ENCODE results near the gene PDE6H. TPM values are rescaled to one million over a fixed set of nuclear protein-coding genes. Genes with fewer than 3 reads are reported as not detected.

The PDE6H gene
- polyA plus RNA-seq, 2 of the 4 experiments (the other 2 are of a cell fraction) = not detected

DNA sequence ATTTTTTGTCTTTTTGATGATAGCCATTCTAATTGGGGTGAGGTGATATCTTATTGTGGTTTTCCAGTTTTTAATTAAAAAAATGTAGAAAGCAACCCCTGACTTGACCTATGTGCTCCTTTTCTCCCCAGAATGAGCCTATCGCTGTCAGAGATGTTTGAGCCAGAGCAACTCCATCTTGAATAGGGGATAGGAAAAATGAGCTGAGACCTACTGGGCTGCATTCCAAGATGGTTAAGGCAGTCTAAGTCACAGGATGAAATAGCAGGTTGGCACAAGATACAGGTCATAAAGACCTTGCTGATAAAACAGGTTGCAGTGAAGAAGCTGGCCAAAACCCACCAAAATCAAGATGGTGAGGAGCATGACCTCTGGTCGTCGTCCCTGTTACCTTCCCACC is 48.3 kb upstream of the PDE6H start (continued):
- TF ChIP-seq, protein P1, sequence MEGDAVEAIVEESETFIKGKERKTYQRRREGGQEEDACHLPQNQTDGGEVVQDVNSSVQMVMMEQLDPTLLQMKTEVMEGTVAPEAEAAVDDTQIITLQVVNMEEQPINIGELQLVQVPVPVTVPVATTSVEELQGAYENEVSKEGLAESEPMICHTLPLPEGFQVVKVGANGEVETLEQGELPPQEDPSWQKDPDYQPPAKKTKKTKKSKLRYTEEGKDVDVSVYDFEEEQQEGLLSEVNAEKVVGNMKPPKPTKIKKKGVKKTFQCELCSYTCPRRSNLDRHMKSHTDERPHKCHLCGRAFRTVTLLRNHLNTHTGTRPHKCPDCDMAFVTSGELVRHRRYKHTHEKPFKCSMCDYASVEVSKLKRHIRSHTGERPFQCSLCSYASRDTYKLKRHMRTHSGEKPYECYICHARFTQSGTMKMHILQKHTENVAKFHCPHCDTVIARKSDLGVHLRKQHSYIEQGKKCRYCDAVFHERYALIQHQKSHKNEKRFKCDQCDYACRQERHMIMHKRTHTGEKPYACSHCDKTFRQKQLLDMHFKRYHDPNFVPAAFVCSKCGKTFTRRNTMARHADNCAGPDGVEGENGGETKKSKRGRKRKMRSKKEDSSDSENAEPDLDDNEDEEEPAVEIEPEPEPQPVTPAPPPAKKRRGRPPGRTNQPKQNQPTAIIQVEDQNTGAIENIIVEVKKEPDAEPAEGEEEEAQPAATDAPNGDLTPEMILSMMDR (IDR thresholded peaks at IDR 0.05) = no peak
- TF ChIP-seq MAFK (IDR thresholded peaks at IDR 0.05; ENCODE audit: partially characterized antibody) = no peak

DNA sequence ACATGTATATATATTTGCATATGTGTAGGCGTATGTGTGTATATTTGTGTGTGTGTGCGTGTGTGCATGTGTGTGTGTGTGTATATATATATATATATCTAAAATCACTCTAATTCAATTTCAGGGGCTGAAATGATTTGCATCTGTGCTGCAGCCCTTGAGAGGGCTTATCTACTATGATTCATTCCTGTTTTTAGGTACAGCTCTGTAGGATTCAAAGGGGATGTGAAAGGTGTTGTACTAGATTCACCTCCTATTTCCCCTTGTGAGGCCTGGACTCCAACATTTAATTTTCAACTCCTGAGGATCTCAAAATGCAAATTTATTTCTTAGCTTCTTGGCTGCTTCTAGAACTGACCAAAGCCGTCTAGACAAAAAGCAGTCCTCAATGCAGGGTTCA is 45.6 kb upstream of the PDE6H start:
- Histone ChIP-seq H3K9me3 (no peaks in the 10 kb centered on the region), H3K4me2 (no peak overlapping the region), H3K27ac (no peak overlapping the region), H3K4me1 (no peaks in the 10 kb centered on the region; the same call in 2 of the 3 replicates), H3K4me3 (no peak overlapping the region)
- DNase-seq (ENCODE audit: low read depth in 1 of 2, low spot score in 1 of 2) = no peak
- FAIRE-seq = no peak
- ChIA-PET POLR2A (no interaction called here), CTCF (interaction anchor here (1.0 kb wide), 2 partner anchors 9 to 21 kb away, joined by 4 read pairs; no protein-coding TSS in a partner anchor)
- ATAC-seq = no peak
- WGBS (ENCODE audit: missing lambda C conversion rate) = 72% methylated on average over 3 of the region's 3 CpGs
- TF ChIP-seq, protein P2, sequence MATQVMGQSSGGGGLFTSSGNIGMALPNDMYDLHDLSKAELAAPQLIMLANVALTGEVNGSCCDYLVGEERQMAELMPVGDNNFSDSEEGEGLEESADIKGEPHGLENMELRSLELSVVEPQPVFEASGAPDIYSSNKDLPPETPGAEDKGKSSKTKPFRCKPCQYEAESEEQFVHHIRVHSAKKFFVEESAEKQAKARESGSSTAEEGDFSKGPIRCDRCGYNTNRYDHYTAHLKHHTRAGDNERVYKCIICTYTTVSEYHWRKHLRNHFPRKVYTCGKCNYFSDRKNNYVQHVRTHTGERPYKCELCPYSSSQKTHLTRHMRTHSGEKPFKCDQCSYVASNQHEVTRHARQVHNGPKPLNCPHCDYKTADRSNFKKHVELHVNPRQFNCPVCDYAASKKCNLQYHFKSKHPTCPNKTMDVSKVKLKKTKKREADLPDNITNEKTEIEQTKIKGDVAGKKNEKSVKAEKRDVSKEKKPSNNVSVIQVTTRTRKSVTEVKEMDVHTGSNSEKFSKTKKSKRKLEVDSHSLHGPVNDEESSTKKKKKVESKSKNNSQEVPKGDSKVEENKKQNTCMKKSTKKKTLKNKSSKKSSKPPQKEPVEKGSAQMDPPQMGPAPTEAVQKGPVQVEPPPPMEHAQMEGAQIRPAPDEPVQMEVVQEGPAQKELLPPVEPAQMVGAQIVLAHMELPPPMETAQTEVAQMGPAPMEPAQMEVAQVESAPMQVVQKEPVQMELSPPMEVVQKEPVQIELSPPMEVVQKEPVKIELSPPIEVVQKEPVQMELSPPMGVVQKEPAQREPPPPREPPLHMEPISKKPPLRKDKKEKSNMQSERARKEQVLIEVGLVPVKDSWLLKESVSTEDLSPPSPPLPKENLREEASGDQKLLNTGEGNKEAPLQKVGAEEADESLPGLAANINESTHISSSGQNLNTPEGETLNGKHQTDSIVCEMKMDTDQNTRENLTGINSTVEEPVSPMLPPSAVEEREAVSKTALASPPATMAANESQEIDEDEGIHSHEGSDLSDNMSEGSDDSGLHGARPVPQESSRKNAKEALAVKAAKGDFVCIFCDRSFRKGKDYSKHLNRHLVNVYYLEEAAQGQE (IDR thresholded peaks at IDR 0.05) = no peak
- no peak for TF ChIP-seq EHF (CRISPR knock-in tag; IDR thresholded peaks at IDR 0.05)
- TF ChIP-seq, protein P3, sequence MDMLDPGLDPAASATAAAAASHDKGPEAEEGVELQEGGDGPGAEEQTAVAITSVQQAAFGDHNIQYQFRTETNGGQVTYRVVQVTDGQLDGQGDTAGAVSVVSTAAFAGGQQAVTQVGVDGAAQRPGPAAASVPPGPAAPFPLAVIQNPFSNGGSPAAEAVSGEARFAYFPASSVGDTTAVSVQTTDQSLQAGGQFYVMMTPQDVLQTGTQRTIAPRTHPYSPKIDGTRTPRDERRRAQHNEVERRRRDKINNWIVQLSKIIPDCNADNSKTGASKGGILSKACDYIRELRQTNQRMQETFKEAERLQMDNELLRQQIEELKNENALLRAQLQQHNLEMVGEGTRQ (IDR thresholded peaks at IDR 0.05) = no peak
- TF ChIP-seq RARB (CRISPR knock-in tag; IDR thresholded peaks at IDR 0.05) = no peak
- TF ChIP-seq KDM1A (IDR thresholded peaks at IDR 0.05; ENCODE audit: low read depth) = no peak
- no peak for TF ChIP-seq HOXA7 (CRISPR knock-in tag; IDR thresholded peaks at IDR 0.05)
- no peak for TF ChIP-seq HOXB5 (CRISPR knock-in tag; IDR thresholded peaks at IDR 0.05)
- no peak for TF ChIP-seq MAFK (IDR thresholded peaks at IDR 0.05; ENCODE audit: partially characterized antibody)
- TF ChIP-seq, protein P4, sequence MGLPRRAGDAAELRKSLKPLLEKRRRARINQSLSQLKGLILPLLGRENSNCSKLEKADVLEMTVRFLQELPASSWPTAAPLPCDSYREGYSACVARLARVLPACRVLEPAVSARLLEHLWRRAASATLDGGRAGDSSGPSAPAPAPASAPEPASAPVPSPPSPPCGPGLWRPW (IDR thresholded peaks at IDR 0.05) = no peak
- TF ChIP-seq RCOR1 (IDR thresholded peaks at IDR 0.05; ENCODE audit: low read depth, low read length) = no peak
- TF ChIP-seq POLR2A (IDR thresholded peaks at IDR 0.05; ENCODE audit: low read length) = no peak
- TF ChIP-seq HOXB13 (CRISPR knock-in tag; IDR thresholded peaks at IDR 0.05; ENCODE audit: low read depth) = no peak
- no peak for TF ChIP-seq RFX5 (IDR thresholded peaks at IDR 0.05)
- TF ChIP-seq, protein P5, sequence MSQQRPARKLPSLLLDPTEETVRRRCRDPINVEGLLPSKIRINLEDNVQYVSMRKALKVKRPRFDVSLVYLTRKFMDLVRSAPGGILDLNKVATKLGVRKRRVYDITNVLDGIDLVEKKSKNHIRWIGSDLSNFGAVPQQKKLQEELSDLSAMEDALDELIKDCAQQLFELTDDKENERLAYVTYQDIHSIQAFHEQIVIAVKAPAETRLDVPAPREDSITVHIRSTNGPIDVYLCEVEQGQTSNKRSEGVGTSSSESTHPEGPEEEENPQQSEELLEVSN (IDR thresholded peaks at IDR 0.05; ENCODE audit: borderline replicate concordance, low read depth) = no peak
- TF ChIP-seq ESRRA (IDR thresholded peaks at IDR 0.05; ENCODE audit: borderline replicate concordance, low read length) = no peak

DNA sequence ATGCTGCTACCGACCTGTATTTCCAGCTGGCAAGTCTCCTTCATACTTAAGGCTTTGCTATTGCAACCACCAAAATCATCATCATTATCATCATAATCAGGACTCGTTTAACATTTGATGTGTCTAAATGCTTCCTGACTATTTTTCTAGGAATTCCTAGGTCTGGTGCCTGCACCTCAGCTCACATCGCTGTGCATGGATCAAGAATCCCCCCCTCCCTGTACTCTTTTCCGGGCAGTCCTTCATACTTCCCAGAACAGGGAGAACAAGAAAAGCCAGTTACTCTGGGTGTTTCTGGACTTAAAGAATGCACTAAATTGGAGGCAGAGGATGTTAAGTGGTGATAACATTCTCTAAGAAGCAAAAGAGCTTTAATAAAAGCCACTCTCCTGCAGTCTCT is 43.9 kb upstream of the PDE6H start:
- no peak for DNase-seq (ENCODE audit: low read depth in 1 of 2, low spot score in 1 of 2)
- no peak overlapping the region for H3K4me2 ChIP-seq
- H3K4me3 ChIP-seq = no peak overlapping the region
- ChIA-PET POLR2A (no interaction called here), CTCF (no interaction called here)
- ATAC-seq = no peak
- H3K9me3 ChIP-seq = no peaks in the 10 kb centered on the region
- WGBS (ENCODE audit: missing lambda C conversion rate) = 69% methylated on average over 4 of the region's 4 CpGs
- FAIRE-seq = no peak
- H3K4me1 ChIP-seq = no peaks in the 10 kb centered on the region; the same call in 2 of the 3 replicates
- no peak overlapping the region for H3K27ac ChIP-seq
- TF ChIP-seq JUN (IDR thresholded peaks at IDR 0.05) = no peak
- no peak for TF ChIP-seq CHD2 (IDR thresholded peaks at IDR 0.05; ENCODE audit: low read length, partially characterized antibody)
- TF ChIP-seq ESRRA (IDR thresholded peaks at IDR 0.05; ENCODE audit: borderline replicate concordance, low read length) = no peak
- TF ChIP-seq, protein P1 (IDR thresholded peaks at IDR 0.05) = no peak
- no peak for TF ChIP-seq EHF (CRISPR knock-in tag; IDR thresholded peaks at IDR 0.05)
- no peak for TF ChIP-seq KDM5A (IDR thresholded peaks at IDR 0.05)
- no peak for TF ChIP-seq NR3C1 (IDR thresholded peaks at IDR 0.05)
- no peak for TF ChIP-seq GATA3 (IDR thresholded peaks at IDR 0.05; ENCODE audit: borderline replicate concordance)
- TF ChIP-seq, protein P6, sequence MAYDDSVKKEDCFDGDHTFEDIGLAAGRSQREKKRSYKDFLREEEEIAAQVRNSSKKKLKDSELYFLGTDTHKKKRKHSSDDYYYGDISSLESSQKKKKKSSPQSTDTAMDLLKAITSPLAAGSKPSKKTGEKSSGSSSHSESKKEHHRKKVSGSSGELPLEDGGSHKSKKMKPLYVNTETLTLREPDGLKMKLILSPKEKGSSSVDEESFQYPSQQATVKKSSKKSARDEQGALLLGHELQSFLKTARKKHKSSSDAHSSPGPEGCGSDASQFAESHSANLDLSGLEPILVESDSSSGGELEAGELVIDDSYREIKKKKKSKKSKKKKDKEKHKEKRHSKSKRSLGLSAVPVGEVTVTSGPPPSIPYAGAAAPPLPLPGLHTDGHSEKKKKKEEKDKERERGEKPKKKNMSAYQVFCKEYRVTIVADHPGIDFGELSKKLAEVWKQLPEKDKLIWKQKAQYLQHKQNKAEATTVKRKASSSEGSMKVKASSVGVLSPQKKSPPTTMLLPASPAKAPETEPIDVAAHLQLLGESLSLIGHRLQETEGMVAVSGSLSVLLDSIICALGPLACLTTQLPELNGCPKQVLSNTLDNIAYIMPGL (CRISPR knock-in tag; IDR thresholded peaks at IDR 0.05; ENCODE audit: borderline replicate concordance) = no peak
- TF ChIP-seq RFX5 (IDR thresholded peaks at IDR 0.05) = no peak
- no peak for TF ChIP-seq MAFK (IDR thresholded peaks at IDR 0.05; ENCODE audit: partially characterized antibody)
- TF ChIP-seq ZFP36 (IDR thresholded peaks at IDR 0.05; ENCODE audit: borderline replicate concordance, partially characterized antibody) = no peak
- TF ChIP-seq JUNB (IDR thresholded peaks at IDR 0.05) = no peak
- TF ChIP-seq NPAS2 (CRISPR knock-in tag; IDR thresholded peaks at IDR 0.05; ENCODE audit: borderline replicate concordance) = no peak

Data from A549 (cell line).